Melanocyte of skin (primary cell): ENCODE results near the gene RELN. TPM values are rescaled to one million over a fixed set of nuclear protein-coding genes. Genes with fewer than 3 reads are reported as not detected.

Experiments
- small RNA-seq, 2 donors: library from RNA; depleted of rRNA; stranded (forward); fragments of <200 nt; gene quantifications; one replicate each; pipeline ENCODE3, GENCODE V24; 2012
- total RNA-seq, 2 donors: library from RNA; depleted of rRNA; stranded (reverse); fragments of >200 nt; gene quantifications; 2 replicates each; pipeline ENCODE4 v1.2.3, GENCODE V29; 2012

RELN gene
- under 1 TPM; under 0.01 to 0.33 TPM for total RNA-seq

DNA sequence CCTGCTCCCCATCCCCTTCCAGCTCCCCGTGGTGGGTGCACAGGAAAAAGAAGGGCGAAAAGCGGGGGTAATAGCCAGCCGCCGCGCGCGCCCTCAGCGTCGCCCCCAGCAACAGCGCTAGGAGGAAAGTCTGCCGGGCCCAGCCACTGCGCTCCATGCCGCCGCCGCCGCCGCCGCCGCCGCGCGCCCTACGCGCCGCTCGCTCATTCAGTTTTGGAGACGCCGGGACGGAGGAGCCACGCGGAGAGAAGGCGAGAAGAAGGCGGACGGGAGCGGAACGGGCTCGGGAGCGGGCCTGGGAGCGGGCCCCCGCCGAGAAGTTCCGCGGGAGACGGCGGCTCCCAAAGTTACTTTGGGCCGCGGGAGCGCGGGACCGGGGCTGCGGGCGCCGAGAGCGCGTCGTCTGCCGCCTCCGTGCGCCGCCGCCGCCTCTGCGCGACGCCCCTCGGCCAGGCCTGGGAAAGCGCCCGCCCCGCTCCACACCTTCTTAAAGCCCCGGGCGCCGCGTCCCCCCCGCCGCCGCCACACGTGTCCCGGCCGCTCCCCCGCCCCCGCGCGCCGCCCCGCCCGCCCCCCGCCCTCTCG is at the start of gene RELN:
Gene RELN (minus strand): TSS at position 459 of the 585 bp plus-strand sequence. CDS start 302 bp downstream, at position 157.

DNA sequence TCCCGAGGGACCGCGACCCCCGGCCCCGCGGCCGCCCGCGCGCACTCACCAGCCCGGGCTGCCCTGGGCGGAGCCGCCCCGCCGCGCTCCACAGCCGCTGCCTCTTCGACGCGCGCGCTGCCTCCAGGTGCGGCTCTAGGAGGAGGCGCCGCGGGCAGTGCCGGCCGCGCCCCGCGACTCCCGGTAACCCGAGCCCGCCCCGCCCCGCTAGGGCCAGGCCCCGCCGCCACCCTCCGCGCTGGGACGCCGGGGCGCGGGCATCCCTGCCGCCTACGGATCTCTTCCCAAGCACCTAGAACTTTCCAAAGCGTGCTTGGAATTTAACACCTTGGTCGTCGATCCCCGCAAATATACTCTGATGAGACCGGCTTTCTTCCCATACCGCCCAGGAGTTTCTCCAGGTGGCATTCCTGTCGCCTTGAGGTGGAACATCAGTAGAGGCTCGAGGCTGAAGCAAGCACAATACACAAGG is 543.4 kb downstream of the RELN start, which contains the start of gene SLC26A5:
Gene SLC26A5 (minus strand): TSS at position 159 of the 472 bp plus-strand sequence. CDS start 24,693 bp downstream, outside the sequence.

Small RNA genes within 50 kb of the gene (small RNA-seq; reads per million reads assigned to genes)
- gene RF00019, result 0 reads per million in 2 donors

Other genes starting within 250 kb of the RELN start
- gene ORC5, start 218.4 kb upstream of the RELN start, total RNA-seq, result 10 to 100 TPM; 23.7 to 39.0 TPM